Prostate gland (tissue), 2 donors: Measurements from ENCODE around the gene KRT78. TPM values are rescaled to one million over a fixed set of nuclear protein-coding genes. Genes with fewer than 3 reads are reported as not detected.

Experiments used
- DNase-seq: peaks from one replicate; pipeline ENCODE4 v3.0.0-alpha.2; 2019; ENCODE audit warnings: low spot score
- H3K27ac ChIP-seq, 2 donors: fragments of 200-600 bp; sonication (generic); 2 replicates each; pipeline ENCODE4 v1.5.1; 2017 to 2019
- H3K27me3 ChIP-seq: fragments of 200-600 bp; sonication (generic); replicated peaks from 2 replicates; pipeline ENCODE4 v1.5.1; 2019; ENCODE audit not compliant: insufficient read depth
- H3K36me3 ChIP-seq, 2 donors: fragments of 200-600 bp; sonication (generic); 1 replicate in 1 of 2; 2 replicates in 1 of 2; pipeline versions ENCODE4 v1.5.1 to v1.8.1; 2017 to 2019
- H3K4me1 ChIP-seq: fragments of 200-600 bp; sonication (generic); replicated peaks from 2 replicates; pipeline ENCODE4 v1.5.1; 2019
- H3K4me3 ChIP-seq, 2 donors: fragments of 200-600 bp; sonication (generic); 2 replicates each; pipeline ENCODE4 v1.5.1; 2017 to 2019
- H3K9me3 ChIP-seq: fragments of 200-600 bp; sonication (generic); 2 replicates; pipeline ENCODE4 v1.5.1; 2017
- POLR2A ChIP-seq: fragments of 450-650 bp; IDR thresholded peaks from one replicate; pipeline ENCODE4 v1.6.1; 2016; ENCODE audit warnings: antibody characterized with exemption, mild to moderate bottlenecking
- POLR2AphosphoS5 ChIP-seq: sonication (generic); formaldehyde crosslinking; IDR thresholded peaks from one replicate; pipeline ENCODE4 v1.6.1; 2017; ENCODE audit warnings: antibody characterized with exemption
- WGBS: methylation state at CpG from one replicate; pipeline ENCODE4 v1.1.5; 2018; 5-methylcytosine and 5-hydroxymethylcytosine counted together
- intact Hi-C: fragments of 100-400 bp; cut with DNase I; formaldehyde crosslinking; loops from one replicate; pipeline ENCODE4 v1.14.2; 2022
- total RNA-seq, 2 donors: library from RNA; depleted of rRNA; stranded (reverse); fragments of >200 nt; gene quantifications; one replicate each; pipeline ENCODE4 v1.1.0, GENCODE V29; 2016
- TF ChIP-seq, protein P1 (sequence below), 4 experiments: fragments of 200-600 bp in 2 of 4; fragments of 450-650 bp in 2 of 4; sonication (generic) in 2 of 4; IDR thresholded peaks; 1 replicate in 3 of 4; 2 replicates in 1 of 4; pipeline ENCODE4 v1.5.1; 2016 to 2019; ENCODE audit warnings: antibody characterized with exemption in 4 of 4, mild to moderate bottlenecking in 2 of 4, moderate library complexity in 2 of 4

KRT78 gene
- total RNA-seq, 2 donors from 2014 or later, result 1.0 TPM; not detected in 1

DNA sequence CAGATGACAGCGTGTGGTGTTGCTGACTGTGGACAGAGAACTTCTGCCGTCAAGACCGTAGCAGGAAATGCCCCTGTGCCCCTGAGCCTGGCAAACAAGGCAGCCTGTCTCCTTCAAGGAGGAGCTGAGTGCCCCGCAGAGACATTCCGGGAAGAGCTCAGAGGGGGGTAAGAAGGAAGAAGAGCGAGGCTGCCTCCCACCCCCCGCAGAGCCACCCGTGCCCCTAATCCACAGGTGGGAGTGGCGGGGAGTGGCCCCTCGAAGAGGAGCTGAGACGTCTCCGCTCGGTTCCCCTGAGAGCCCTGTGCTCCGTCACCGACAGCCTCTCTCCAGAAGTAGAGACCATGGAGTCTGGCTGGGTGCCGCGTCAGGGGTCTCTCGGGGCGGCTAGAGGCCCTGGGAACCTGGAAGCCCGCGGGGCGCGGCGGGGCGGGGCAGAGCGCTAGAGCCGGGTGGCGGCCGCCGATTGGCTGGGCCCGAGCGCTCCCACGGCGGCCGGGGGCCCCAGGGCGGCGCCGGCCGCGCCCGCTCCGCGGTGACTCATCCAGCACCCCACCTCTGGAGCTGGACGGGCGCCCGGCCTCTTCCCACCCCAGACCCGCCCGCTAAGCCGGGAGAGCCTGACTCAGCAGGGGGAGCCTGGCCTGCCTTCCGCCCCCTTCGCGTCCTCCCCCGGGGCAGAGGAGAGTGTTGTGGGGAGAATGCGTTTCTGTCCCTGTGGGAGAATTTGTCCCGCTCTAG, 25.2 kb upstream of the KRT78 start:
- peak; percentile 43 for TF ChIP-seq POLR2AphosphoS5
- TF ChIP-seq POLR2A, result no peak
- DNase-seq, result peak; percentile 89
- 3% methylated on average over 34 of the region's 55 CpGs for whole genome bisulfite sequencing
- intact Hi-C loops, result loop anchor here (5.0 kb wide), 1 partner anchor 502 kb away; no protein-coding TSS in a partner anchor
- H3K27me3 ChIP-seq, result no peaks in the 10 kb centered on the region
- no peaks in the 10 kb centered on the region for H3K36me3 ChIP-seq
- H3K27ac ChIP-seq, result peak overlapping the region; percentile 72 to 73
- no peaks in the 10 kb centered on the region for H3K4me1 ChIP-seq
- H3K9me3 ChIP-seq, result no peaks in the 10 kb centered on the region
- peak overlapping the region; percentile 19 to 32 for H3K4me3 ChIP-seq

DNA sequence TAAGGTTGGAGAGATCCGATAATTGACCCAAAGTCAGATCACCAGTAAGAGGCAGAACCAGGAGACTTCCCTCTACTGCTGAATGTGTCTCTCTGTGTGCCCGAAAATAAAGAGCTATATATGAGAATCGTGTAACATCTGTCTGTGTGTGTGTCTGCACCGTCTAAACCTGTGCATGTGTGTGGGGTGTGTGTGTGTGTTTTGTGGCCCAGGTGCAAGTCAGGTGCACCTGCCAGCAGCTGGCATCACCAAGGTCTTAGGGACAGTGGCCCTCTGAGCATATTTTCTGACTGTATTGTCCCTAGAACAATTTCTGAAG, 24.7 kb upstream of the KRT78 start:
- no peak for DNase-seq
- intact Hi-C loops, result loop anchor here (5.0 kb wide), 1 partner anchor 501 kb away; no protein-coding TSS in a partner anchor
- 56% methylated on average over 4 of the region's 4 CpGs for WGBS
- Histone ChIP-seq H3K27me3 (no peaks in the 10 kb centered on the region), H3K4me3 (no peak overlapping the region), H3K36me3 (no peaks in the 10 kb centered on the region), H3K9me3 (no peaks in the 10 kb centered on the region), H3K4me1 (no peaks in the 10 kb centered on the region), H3K27ac (peak overlapping the region in 1 of 2 donors; percentile 73)
- TF ChIP-seq POLR2AphosphoS5 (no peak), POLR2A (no peak)
- TF ChIP-seq, protein P1, sequence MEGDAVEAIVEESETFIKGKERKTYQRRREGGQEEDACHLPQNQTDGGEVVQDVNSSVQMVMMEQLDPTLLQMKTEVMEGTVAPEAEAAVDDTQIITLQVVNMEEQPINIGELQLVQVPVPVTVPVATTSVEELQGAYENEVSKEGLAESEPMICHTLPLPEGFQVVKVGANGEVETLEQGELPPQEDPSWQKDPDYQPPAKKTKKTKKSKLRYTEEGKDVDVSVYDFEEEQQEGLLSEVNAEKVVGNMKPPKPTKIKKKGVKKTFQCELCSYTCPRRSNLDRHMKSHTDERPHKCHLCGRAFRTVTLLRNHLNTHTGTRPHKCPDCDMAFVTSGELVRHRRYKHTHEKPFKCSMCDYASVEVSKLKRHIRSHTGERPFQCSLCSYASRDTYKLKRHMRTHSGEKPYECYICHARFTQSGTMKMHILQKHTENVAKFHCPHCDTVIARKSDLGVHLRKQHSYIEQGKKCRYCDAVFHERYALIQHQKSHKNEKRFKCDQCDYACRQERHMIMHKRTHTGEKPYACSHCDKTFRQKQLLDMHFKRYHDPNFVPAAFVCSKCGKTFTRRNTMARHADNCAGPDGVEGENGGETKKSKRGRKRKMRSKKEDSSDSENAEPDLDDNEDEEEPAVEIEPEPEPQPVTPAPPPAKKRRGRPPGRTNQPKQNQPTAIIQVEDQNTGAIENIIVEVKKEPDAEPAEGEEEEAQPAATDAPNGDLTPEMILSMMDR (IDR thresholded peaks at IDR 0.05), result no peak

DNA sequence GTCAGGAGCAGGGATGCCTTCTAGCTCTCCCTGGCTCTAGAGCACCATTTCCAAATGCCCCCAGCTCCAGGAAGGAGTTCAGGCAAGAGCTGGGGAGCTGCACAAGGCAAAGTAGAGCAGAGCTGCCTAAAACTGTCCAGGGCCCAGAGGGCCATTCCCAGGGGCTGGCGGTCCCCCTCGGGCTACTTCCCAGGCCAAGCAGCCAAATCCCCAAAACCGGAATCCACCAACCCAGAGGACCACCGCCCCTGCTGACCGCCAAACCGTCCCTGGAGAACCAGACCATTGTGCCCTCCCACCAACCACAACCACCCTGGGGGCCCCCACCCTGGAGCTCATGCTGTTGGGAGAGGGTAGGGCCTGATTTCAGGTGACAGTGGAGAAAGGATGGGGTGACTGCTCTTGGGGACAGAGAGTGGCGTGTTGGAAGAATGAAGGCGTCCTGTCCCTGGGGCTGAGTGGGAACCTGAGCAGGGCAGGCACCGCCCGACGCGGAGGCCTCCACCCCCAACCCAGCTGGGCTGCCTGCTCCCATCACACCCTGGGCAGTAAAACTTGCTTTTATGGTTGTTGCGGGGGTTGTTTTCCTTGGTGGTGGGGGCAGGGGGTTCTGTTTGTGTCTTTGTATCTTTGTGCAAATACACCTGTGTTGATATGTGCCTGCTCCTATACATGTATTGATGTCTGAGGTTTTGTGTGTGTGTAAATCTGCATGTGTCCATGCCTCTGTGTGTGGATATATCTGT, 24.0 kb upstream of the KRT78 start:
- Histone ChIP-seq H3K36me3 (no peaks in the 10 kb centered on the region), H3K4me3 (no peak overlapping the region), H3K27ac (no peak overlapping the region), H3K4me1 (no peaks in the 10 kb centered on the region), H3K27me3 (no peaks in the 10 kb centered on the region), H3K9me3 (no peaks in the 10 kb centered on the region)
- TF ChIP-seq POLR2AphosphoS5, result no peak
- no peak for TF ChIP-seq POLR2A
- TF ChIP-seq, protein P1 (IDR thresholded peaks at IDR 0.05), result no peak
- DNase-seq, result no peak
- WGBS, result 59% methylated on average over 12 of the region's 13 CpGs
- intact Hi-C loops, result loop anchor here (5.0 kb wide), 1 partner anchor 501 kb away; no protein-coding TSS in a partner anchor

DNA sequence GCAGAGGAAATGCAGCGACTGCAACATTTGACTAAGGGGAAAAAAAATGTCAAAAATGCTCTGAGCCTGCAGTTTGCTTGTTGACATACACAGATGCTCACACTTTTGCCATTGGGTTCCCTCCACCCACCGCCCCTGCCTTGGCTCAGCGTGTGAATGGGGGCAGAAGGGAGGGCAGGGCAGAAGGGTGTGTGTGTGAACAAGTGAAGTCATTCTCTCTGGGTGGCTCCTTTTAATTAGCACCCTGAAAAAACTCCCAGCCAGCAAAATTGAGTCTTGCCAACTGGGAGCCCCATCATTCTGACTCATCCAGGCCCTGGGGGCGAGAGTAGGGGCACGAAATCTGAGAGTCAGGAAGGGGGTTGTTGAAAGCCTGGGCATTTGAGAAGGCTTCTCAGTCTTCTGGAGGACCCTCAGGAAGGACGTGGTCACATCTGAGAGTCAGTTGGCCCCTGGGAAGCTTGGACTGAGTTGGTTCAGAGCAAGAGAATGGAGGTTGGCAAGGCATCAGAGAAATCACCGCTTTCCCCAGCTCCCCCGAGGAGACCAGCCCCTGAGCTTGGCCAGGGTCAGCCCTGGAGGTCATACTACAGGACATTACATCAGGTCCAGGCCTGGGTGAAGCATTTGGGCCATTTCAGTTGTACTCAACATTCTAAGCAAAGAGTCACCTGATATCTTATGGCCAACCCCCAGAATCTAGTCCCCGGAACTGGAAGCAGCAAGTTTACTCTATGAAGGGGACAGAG, 22.7 kb upstream of the KRT78 start:
- TF ChIP-seq POLR2AphosphoS5, result no peak
- TF ChIP-seq, protein P1 (IDR thresholded peaks at IDR 0.05), result no peak
- TF ChIP-seq POLR2A, result no peak
- no peak for DNase-seq
- 55% methylated on average over 9 of the region's 9 CpGs for WGBS

More for the DNA sequence above, 22.7 kb upstream of the KRT78 start:
- Histone ChIP-seq H3K27ac (peak overlapping the region in 1 of 2 donors; percentile 42), H3K36me3 (no peaks in the 10 kb centered on the region), H3K9me3 (no peaks in the 10 kb centered on the region), H3K27me3 (no peaks in the 10 kb centered on the region), H3K4me1 (no peaks in the 10 kb centered on the region), H3K4me3 (no peak overlapping the region)
- intact Hi-C loops, result loop anchor here (2.0 to 5.0 kb wide), 2 partner anchors 289 to 499 kb away; no protein-coding TSS in a partner anchor
